Stimulated activated CD4-positive, alpha-beta T cell treated with anti-CD3 and anti-CD28 coated beads, Interleukin-1b, Interleukin-23, amount 100 ng/mL, for 4 hours (primary cell): Measurements from ENCODE around the gene WDPCP.
A peak's percentile ranks its signal among the peaks of the same experiment; 100 is the strongest.
"Not testable (repeated sequence)": the region's sequence is repeated elsewhere in the genome, so short reads cannot be mapped to it uniquely, and the experiment has no call there.

Source experiments
- DNase-seq, 2 donors: peaks; one replicate each; pipeline ENCODE4 v3.0.0-alpha.2; 2020; ENCODE audit warnings: low read depth in 2 of 2

WDPCP gene

GRCh38 chr2:63446658-63447057 lies 141.6 kb downstream of the WDPCP start:
- no peak for DNase-seq

GRCh38 chr2:63444565-63445288 lies 143.6 kb downstream of the WDPCP start:
- no peak for DNase-seq

GRCh38 chr2:63440612-63441011 lies 147.7 kb downstream of the WDPCP start:
- DNase-seq = peak in 1 of 2 donors; percentile 5

- no peak for DNase-seq
Measured at GRCh38 chr2:63438181-63438580, 150.1 kb downstream of the WDPCP start.

- no peak for DNase-seq
Measured at GRCh38 chr2:63436488-63436887, 151.8 kb downstream of the WDPCP start.

GRCh38 chr2:63435070-63435469 lies 153.2 kb downstream of the WDPCP start:
- no peak for DNase-seq

GRCh38 chr2:63434024-63435001 lies 154.0 kb downstream of the WDPCP start:
- no peak for DNase-seq

GRCh38 chr2:63432373-63432772 lies 155.9 kb downstream of the WDPCP start:
- no peak for DNase-seq

GRCh38 chr2:63425606-63426005 lies 162.7 kb downstream of the WDPCP start:
- no peak for DNase-seq

GRCh38 chr2:63425079-63425416 lies 163.2 kb downstream of the WDPCP start:
- no peak for DNase-seq

- peak in 1 of 2 donors; percentile 1 for DNase-seq
Measured at GRCh38 chr2:63424329-63425078, 163.8 kb downstream of the WDPCP start.

- DNase-seq = no peak
Measured at GRCh38 chr2:63422556-63422955, 165.7 kb downstream of the WDPCP start.

- no peak for DNase-seq
Measured at GRCh38 chr2:63408530-63408929, 179.7 kb downstream of the WDPCP start.

- DNase-seq = no peak
Measured at GRCh38 chr2:63406641-63407040, 181.6 kb downstream of the WDPCP start.

GRCh38 chr2:63403820-63404219 lies 184.5 kb downstream of the WDPCP start:
- DNase-seq = no peak

GRCh38 chr2:63402889-63403288 lies 185.4 kb downstream of the WDPCP start:
- DNase-seq = not testable (repeated sequence)

- no peak for DNase-seq
Measured at GRCh38 chr2:63399156-63399555, 189.1 kb downstream of the WDPCP start.

GRCh38 chr2:63379451-63379850 lies 208.8 kb downstream of the WDPCP start:
- no peak for DNase-seq

- DNase-seq = no peak
Measured at GRCh38 chr2:63378589-63378988, 209.7 kb downstream of the WDPCP start.

- DNase-seq = no peak
Measured at GRCh38 chr2:63374341-63374740, 213.9 kb downstream of the WDPCP start.

GRCh38 chr2:63372549-63372948 lies 215.7 kb downstream of the WDPCP start:
- DNase-seq = no peak

- no peak for DNase-seq
Measured at GRCh38 chr2:63369146-63369545, 219.1 kb downstream of the WDPCP start.
